ENCODE measurements around the gene CDK2. TPM values are rescaled to one million over a fixed set of nuclear protein-coding genes. Genes with fewer than 3 reads are reported as not detected.
A peak's percentile ranks its signal among the peaks of the same experiment; 100 is the strongest.

Gene CDK2
- total and polyA plus RNA-seq, 9 of the 15 experiments (the other 6 are each of a cell fraction or from before 2014, with no cell fraction given): 17.4 to 213 (median 109) TPM

- TF ChIP-seq, protein P1, sequence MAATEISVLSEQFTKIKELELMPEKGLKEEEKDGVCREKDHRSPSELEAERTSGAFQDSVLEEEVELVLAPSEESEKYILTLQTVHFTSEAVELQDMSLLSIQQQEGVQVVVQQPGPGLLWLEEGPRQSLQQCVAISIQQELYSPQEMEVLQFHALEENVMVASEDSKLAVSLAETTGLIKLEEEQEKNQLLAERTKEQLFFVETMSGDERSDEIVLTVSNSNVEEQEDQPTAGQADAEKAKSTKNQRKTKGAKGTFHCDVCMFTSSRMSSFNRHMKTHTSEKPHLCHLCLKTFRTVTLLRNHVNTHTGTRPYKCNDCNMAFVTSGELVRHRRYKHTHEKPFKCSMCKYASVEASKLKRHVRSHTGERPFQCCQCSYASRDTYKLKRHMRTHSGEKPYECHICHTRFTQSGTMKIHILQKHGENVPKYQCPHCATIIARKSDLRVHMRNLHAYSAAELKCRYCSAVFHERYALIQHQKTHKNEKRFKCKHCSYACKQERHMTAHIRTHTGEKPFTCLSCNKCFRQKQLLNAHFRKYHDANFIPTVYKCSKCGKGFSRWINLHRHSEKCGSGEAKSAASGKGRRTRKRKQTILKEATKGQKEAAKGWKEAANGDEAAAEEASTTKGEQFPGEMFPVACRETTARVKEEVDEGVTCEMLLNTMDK (IDR thresholded peaks at IDR 0.05; ENCODE audit: borderline replicate concordance, insufficient read depth, low read depth, low read length, poor library complexity, severe bottlenecking): peak; percentile 32
- TF ChIP-seq ZNF395 (CRISPR knock-in tag; IDR thresholded peaks at IDR 0.05) (0 out of 2 replicates have a peak, but pooled peaks have one; percentile 4), CSDE1 (IDR thresholded peaks at IDR 0.05) (0 out of 4 replicates have a peak, but pooled peaks of 1 of the 2 experiments have one; percentile 22), HDGF (IDR thresholded peaks at IDR 0.05) (no peak), MAZ (CRISPR knock-in tag; conservative IDR thresholded peaks at IDR 0.05 in 1 of 2, IDR thresholded peaks at IDR 0.05 in 1 of 2) (peak in 1 of 2 experiments; percentile 41; a peak in 2 of 4 replicates), ERF (CRISPR knock-in tag; IDR thresholded peaks at IDR 0.05) (no peak), NEUROD1 (IDR thresholded peaks at IDR 0.05; ENCODE audit: borderline replicate concordance, low read depth, low read length, partially characterized antibody) (peak; percentile 56), ESRRB (CRISPR knock-in tag; IDR thresholded peaks at IDR 0.05; ENCODE audit: borderline replicate concordance) (no peak), MAFK (IDR thresholded peaks at IDR 0.05; ENCODE audit: low read length) (0 out of 2 replicates have a peak, but pooled peaks have one; percentile 2), TFAP4 (CRISPR knock-in tag; IDR thresholded peaks at IDR 0.05; ENCODE audit: borderline replicate concordance) (0 out of 2 replicates have a peak, but pooled peaks have one; percentile 10), ZNF512 (tag; IDR thresholded peaks at IDR 0.05) (no peak), FOXK2 (conservative IDR thresholded peaks at IDR 0.05 in 1 of 2, IDR thresholded peaks at IDR 0.05 in 1 of 2; ENCODE audit: low read depth in 2 of 2) (peak in 1 of 2 experiments; percentile 47; a peak in 3 of 4 replicates), JUND (IDR thresholded peaks at IDR 0.05; ENCODE audit: borderline replicate concordance, low read depth, low read length) (no peak), JUND (tag; IDR thresholded peaks at IDR 0.05; ENCODE audit: borderline replicate concordance, low read depth, low read length) (no peak), ZNF217 (CRISPR knock-in tag; IDR thresholded peaks at IDR 0.05) (no peak), DEAF1 (CRISPR knock-in tag; IDR thresholded peaks at IDR 0.05) (0 out of 2 replicates have a peak, but pooled peaks have one; percentile 3), ZNF133 (CRISPR knock-in tag; IDR thresholded peaks at IDR 0.05) (no peak), HNRNPL (IDR thresholded peaks at IDR 0.05; ENCODE audit: low read depth, low read length) (no peak)
These were observed 35.8 kb upstream of the CDK2 start, which contains the start of gene DGKA (continued) for GRCh38 chr12:55930771-55931316.
